Neuronal stem cell (in vitro differentiated cells): ENCODE data around the gene HCLS1.
A peak's percentile ranks its signal among the peaks of the same experiment; 100 is the strongest.

Experiments
- DNase-seq: peaks from one replicate; pipeline ENCODE4 v3.0.0-alpha.2; 2013; ENCODE audit warnings: low spot score
- H2AFZ ChIP-seq: one replicate; pipeline ENCODE4 v1.6.1; 2013; ENCODE audit warnings: mild to moderate bottlenecking, low read length, inconsistent platforms
- H2AK5ac ChIP-seq: 2 replicates; pipeline ENCODE4 v1.6.1; 2013; ENCODE audit warnings: low read depth, mild to moderate bottlenecking, inconsistent platforms, low read length, moderate library complexity, mixed read lengths
- H2BK120ac ChIP-seq: 2 replicates; pipeline ENCODE4 v1.6.1; 2013; ENCODE audit warnings: low read depth, mild to moderate bottlenecking, inconsistent platforms, low read length, moderate library complexity, mixed read lengths
- H2BK12ac ChIP-seq: one replicate; pipeline ENCODE4 v1.6.1; 2013; ENCODE audit warnings: low read length, inconsistent platforms
- H2BK15ac ChIP-seq: 2 replicates; pipeline ENCODE4 v1.6.1; 2013; ENCODE audit warnings: mild to moderate bottlenecking, low read length, inconsistent platforms, mixed read lengths
- H2BK5ac ChIP-seq: one replicate; pipeline ENCODE4 v1.6.1; 2013; ENCODE audit warnings: inconsistent platforms, mild to moderate bottlenecking, low read length, moderate library complexity
- H3K14ac ChIP-seq: one replicate; pipeline ENCODE4 v1.6.1; 2013; ENCODE audit warnings: low read length, inconsistent platforms
- H3K18ac ChIP-seq: 2 replicates; pipeline ENCODE4 v1.6.1; 2013; ENCODE audit warnings: low read length, inconsistent platforms
- H3K23ac ChIP-seq: 2 replicates; pipeline ENCODE4 v1.6.1; 2013; ENCODE audit warnings: low read depth, mild to moderate bottlenecking, mixed read lengths, low read length, inconsistent platforms; ENCODE audit not compliant: poor library complexity
- H3K27ac ChIP-seq: replicated peaks from 3 replicates; pipeline ENCODE4 v1.5.1; 2013; ENCODE audit warnings: low read length, inconsistent platforms
- H3K27me3 ChIP-seq, 3 experiments: 2 replicates each; pipeline ENCODE4 v1.6.1; 2013; ENCODE audit warnings: low read length in 3 of 3, mild to moderate bottlenecking in 2 of 3, inconsistent platforms in 1 of 3, low read depth in 1 of 3, mixed read lengths in 1 of 3, moderate library complexity in 1 of 3; ENCODE audit not compliant: control insufficient read depth in 3 of 3, insufficient read depth in 3 of 3
- H3K36me3 ChIP-seq, 2 donors: replicated peaks in 1 of 2; 2 replicates each; pipeline ENCODE4 v1.6.1; 2013; ENCODE audit warnings: low read length in 2 of 2; ENCODE audit not compliant: control insufficient read depth in 2 of 2, insufficient read depth in 2 of 2
- H3K4ac ChIP-seq: 2 replicates; pipeline ENCODE4 v1.6.1; 2013; ENCODE audit warnings: inconsistent platforms, mild to moderate bottlenecking, low read length, moderate library complexity
- H3K4me1 ChIP-seq, 2 donors: 1 replicate in 1 of 2; 2 replicates in 1 of 2; pipeline ENCODE4 v1.6.1; 2013; ENCODE audit warnings: low read length in 2 of 2, low read depth in 1 of 2; ENCODE audit not compliant: control insufficient read depth in 2 of 2, insufficient read depth in 1 of 2
- H3K4me2 ChIP-seq: one replicate; pipeline ENCODE4 v1.6.1; 2013; ENCODE audit warnings: mild to moderate bottlenecking, low read length, inconsistent platforms; ENCODE audit not compliant: insufficient read depth, poor library complexity, severe bottlenecking
- H3K4me3 ChIP-seq, 2 donors: 2 replicates each; pipeline ENCODE4 v1.5.1; 2013; ENCODE audit warnings: low read length in 2 of 2, mild to moderate bottlenecking in 2 of 2, inconsistent platforms in 1 of 2, moderate library complexity in 1 of 2
- H3K79me1 ChIP-seq: one replicate; pipeline ENCODE4 v1.6.1; 2013; ENCODE audit warnings: low read depth, mild to moderate bottlenecking, inconsistent platforms, low read length, moderate library complexity
- H3K9ac ChIP-seq: one replicate; pipeline ENCODE4 v1.6.1; 2013; ENCODE audit warnings: mild to moderate bottlenecking, low read depth, low read length, inconsistent platforms; ENCODE audit not compliant: poor library complexity
- H3K9me3 ChIP-seq, 2 donors: replicated peaks in 1 of 2; 2 replicates each; pipeline versions ENCODE3 to v1.6.1; 2013; ENCODE audit warnings: low read length in 2 of 2, mild to moderate bottlenecking in 2 of 2, inconsistent platforms in 1 of 2, low read depth in 1 of 2, mixed read lengths in 1 of 2, moderate library complexity in 1 of 2; ENCODE audit not compliant: control insufficient read depth in 2 of 2, insufficient read depth in 1 of 2
- H4K8ac ChIP-seq: one replicate; pipeline ENCODE4 v1.6.1; 2013; ENCODE audit warnings: low read depth, mild to moderate bottlenecking, inconsistent platforms, low read length, moderate library complexity
- H4K91ac ChIP-seq: one replicate; pipeline ENCODE4 v1.6.1; 2013; ENCODE audit warnings: low read length, low read depth, mild to moderate bottlenecking, inconsistent platforms; ENCODE audit not compliant: poor library complexity
- WGBS, 2 donors: extraction: QIAGEN DNeasy Blood & Tissue Kit; methylation state at CpG; one replicate each; pipeline ENCODE4 v1.1.7; 2013; ENCODE audit warnings: missing lambda C conversion rate in 2 of 2, mixed read lengths in 1 of 2; ENCODE audit not compliant: insufficient read length in 2 of 2, insufficient replicate concordance in 1 of 2; ENCODE audit errors: extremely low coverage in 2 of 2; 5-methylcytosine and 5-hydroxymethylcytosine counted together

The HCLS1 gene

DNA sequence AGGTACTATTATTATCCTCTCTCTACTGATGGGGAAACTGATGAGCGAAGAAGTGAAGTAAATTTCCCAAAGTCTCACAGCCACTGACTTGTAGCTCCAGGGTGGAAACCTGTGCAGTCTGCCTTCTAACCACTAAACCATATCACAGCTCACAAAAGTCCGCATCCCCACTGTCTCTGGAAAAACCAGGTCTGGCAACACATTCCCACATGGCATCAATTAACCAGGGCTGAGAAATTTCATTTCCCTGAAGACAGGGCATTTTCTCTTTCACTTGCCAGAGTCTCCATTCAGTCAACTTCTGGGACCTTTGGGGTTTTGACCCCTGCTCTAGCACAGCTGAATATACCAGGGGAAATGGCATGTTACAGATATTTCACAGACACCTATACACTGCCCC lies 41.0 kb downstream of the HCLS1 start:
- Histone ChIP-seq H2BK15ac (no peak overlapping the region), H3K9ac (no peak overlapping the region), H3K4ac (no peak overlapping the region), H4K8ac (no peak overlapping the region), H3K4me1 (peaks cover 0 to 2% of the 10 kb centered on the region in 2 donors), H3K36me3 (no peaks in the 10 kb centered on the region), H3K79me1 (no peaks in the 10 kb centered on the region), H2BK12ac (no peak overlapping the region), H3K4me2 (no peak overlapping the region), H3K4me3 (no peak overlapping the region), H3K9me3 (no peaks in the 10 kb centered on the region), H3K27me3 (no peaks in the 10 kb centered on the region), H4K91ac (no peak overlapping the region), H3K18ac (no peak overlapping the region), H3K14ac (no peak overlapping the region), H3K27ac (no peak overlapping the region), H3K23ac (no peak overlapping the region), H2BK120ac (no peak overlapping the region), H2AFZ (no peak overlapping the region), H2AK5ac (no peak overlapping the region), H2BK5ac (no peak overlapping the region)
- DNase-seq = no peak
- no CpG with 5 or more reads among the region's 2 CpGs for WGBS, 2 donors

DNA sequence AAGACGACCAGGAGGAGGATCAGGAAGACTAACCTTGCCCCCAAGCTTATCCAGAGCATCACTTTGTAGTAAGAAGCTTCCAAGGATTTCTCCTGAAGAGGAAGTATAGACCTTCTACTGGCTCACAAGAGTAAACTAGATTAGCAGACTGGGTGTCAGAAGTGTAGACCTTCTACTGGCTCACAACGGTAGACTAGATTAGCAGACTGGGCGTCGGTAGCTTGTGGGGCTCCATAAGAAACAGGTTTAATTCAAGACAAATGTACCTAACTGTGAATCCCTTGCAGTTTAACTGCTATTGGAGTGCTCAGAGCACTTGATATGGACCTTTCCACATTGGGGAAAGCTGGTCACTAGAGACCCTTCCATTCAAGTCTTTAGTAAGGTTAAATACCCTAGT lies 54.6 kb downstream of the HCLS1 start:
- H3K14ac ChIP-seq = no peak overlapping the region
- H4K8ac ChIP-seq = no peak overlapping the region
- H2AK5ac ChIP-seq = no peak overlapping the region
- no CpG with 5 or more reads among the region's 4 CpGs for WGBS, 2 donors
- no peaks in the 10 kb centered on the region for H3K79me1 ChIP-seq
- DNase-seq = no peak
- no peak overlapping the region for H3K9ac ChIP-seq
- no peak overlapping the region for H3K27ac ChIP-seq
- H2BK120ac ChIP-seq = no peak overlapping the region
- H3K9me3 ChIP-seq = no peaks in the 10 kb centered on the region
- peaks cover 2 to 7% of the 10 kb centered on the region in 2 donors for H3K4me1 ChIP-seq
- H2BK15ac ChIP-seq = no peak overlapping the region
- peaks cover 0 to 8% (median 0%) of the 10 kb centered on the region in 3 experiments for H3K27me3 ChIP-seq
- H2BK5ac ChIP-seq = no peak overlapping the region
- no peak overlapping the region for H2BK12ac ChIP-seq
- H3K4ac ChIP-seq = no peak overlapping the region
- no peak overlapping the region for H3K4me3 ChIP-seq
- no peaks in the 10 kb centered on the region for H3K36me3 ChIP-seq
- no peak overlapping the region for H3K23ac ChIP-seq
- no peak overlapping the region for H3K18ac ChIP-seq
- H4K91ac ChIP-seq = no peak overlapping the region
- no peak overlapping the region for H2AFZ ChIP-seq
- no peak overlapping the region for H3K4me2 ChIP-seq

DNA sequence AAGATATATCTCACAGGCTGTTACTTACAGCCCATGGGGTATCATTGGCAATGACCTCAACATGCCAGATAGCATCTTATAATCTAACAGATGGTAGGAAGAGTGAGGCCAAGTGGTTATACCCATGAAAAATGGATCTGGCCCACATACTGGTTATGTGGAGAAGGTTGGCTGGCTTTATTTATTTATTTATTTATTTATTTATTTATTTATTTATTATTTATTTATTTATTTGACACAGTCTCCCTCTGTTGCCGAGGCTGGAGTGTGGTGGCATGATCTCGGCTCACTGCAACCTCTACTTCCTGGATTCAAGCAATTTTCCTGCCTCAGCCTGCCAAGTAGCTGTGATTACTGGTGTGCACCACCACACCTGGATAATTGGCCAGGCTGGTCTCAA lies 55.9 kb downstream of the HCLS1 start:
- Histone ChIP-seq H3K4me1 (peaks cover 2 to 9% of the 10 kb centered on the region in 2 donors), H3K4ac (no peak overlapping the region), H3K9ac (no peak overlapping the region), H4K8ac (no peak overlapping the region), H3K36me3 (no peaks in the 10 kb centered on the region), H2AK5ac (no peak overlapping the region), H2BK5ac (no peak overlapping the region), H3K27ac (no peak overlapping the region), H2AFZ (no peak overlapping the region), H3K4me3 (no peak overlapping the region), H3K14ac (no peak overlapping the region), H3K27me3 (peaks cover 0 to 8% (median 0%) of the 10 kb centered on the region in 3 experiments), H2BK15ac (no peak overlapping the region), H3K23ac (no peak overlapping the region), H2BK120ac (no peak overlapping the region), H3K4me2 (no peak overlapping the region), H3K79me1 (no peaks in the 10 kb centered on the region), H3K18ac (no peak overlapping the region), H3K9me3 (no peaks in the 10 kb centered on the region), H2BK12ac (no peak overlapping the region), H4K91ac (no peak overlapping the region)
- DNase-seq = no peak
- WGBS, 2 donors = no CpG with 5 or more reads among the region's 2 CpGs

DNA sequence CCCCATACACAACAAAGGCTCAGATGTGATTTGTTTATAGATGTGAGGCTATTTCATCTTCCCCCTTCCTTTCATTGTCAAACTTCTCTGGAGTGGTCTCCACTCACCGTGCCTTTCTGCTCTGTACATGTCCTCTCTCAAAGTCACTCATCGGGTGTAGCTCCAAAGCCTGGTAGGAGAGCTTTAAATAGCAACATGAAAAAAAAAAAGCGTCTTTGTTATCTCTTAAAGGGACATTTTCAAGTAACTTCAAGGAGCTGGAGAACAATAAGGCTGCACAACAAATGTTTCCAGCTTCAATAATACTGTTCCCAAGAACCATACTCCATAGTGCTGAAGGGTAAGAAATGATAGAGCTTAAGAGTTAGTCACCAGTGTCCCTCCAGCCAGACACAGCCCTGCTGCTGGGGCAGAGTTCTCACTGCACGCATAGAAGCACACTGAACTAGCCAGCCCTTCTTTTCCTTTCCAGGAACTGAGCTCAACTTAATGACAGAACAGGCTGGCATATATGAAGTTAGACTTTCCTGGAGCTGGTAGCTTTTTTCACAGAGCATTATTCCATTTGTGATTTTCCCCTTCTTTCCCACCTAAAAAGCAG lies 59.4 kb downstream of the HCLS1 start:
- Histone ChIP-seq H2BK12ac (no peak overlapping the region), H3K36me3 (no peaks in the 10 kb centered on the region), H2AK5ac (no peak overlapping the region), H2BK5ac (no peak overlapping the region), H3K4ac (no peak overlapping the region), H3K27me3 (peaks cover 0 to 5% (median 0%) of the 10 kb centered on the region in 3 experiments), H3K4me1 (peaks cover 2 to 9% of the 10 kb centered on the region in 2 donors), H4K91ac (no peak overlapping the region), H3K4me2 (no peak overlapping the region), H3K14ac (no peak overlapping the region), H3K18ac (no peak overlapping the region), H3K9ac (no peak overlapping the region), H3K27ac (no peak overlapping the region), H2BK120ac (no peak overlapping the region), H4K8ac (no peak overlapping the region), H2AFZ (peak overlapping the region; percentile 65), H2BK15ac (no peak overlapping the region), H3K9me3 (no peaks in the 10 kb centered on the region), H3K4me3 (no peak overlapping the region), H3K79me1 (no peaks in the 10 kb centered on the region), H3K23ac (no peak overlapping the region)
- no CpG with 5 or more reads among the region's 4 CpGs for WGBS, 2 donors
- DNase-seq = no peak
